ENCODE measurements around the gene ACVR1.
"Not testable (repeated sequence)": the region's sequence is repeated elsewhere in the genome, so short reads cannot be mapped to it uniquely, and the experiment has no call there.

Gene ACVR1

DNA sequence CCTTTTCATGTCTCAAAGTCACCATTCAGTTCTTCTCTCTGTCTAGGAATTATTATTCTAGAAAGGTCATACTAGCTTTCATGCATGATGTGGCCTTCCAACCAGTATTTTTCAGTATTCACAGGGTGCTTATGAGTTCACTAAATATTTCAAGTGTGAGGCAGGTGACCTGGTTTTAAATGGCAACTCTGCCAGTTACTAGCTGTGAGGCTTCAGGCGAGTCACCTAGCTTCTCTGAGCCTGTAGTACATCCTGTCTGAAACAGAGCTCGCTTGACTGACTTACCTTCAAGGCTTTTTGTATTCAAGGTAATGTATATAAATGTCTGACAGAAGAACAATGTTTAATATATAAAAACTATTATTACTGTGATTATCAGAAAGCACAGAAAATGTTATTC, 19.4 kb upstream of the ACVR1 start:
- TF ChIP-seq, protein P1, sequence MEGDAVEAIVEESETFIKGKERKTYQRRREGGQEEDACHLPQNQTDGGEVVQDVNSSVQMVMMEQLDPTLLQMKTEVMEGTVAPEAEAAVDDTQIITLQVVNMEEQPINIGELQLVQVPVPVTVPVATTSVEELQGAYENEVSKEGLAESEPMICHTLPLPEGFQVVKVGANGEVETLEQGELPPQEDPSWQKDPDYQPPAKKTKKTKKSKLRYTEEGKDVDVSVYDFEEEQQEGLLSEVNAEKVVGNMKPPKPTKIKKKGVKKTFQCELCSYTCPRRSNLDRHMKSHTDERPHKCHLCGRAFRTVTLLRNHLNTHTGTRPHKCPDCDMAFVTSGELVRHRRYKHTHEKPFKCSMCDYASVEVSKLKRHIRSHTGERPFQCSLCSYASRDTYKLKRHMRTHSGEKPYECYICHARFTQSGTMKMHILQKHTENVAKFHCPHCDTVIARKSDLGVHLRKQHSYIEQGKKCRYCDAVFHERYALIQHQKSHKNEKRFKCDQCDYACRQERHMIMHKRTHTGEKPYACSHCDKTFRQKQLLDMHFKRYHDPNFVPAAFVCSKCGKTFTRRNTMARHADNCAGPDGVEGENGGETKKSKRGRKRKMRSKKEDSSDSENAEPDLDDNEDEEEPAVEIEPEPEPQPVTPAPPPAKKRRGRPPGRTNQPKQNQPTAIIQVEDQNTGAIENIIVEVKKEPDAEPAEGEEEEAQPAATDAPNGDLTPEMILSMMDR (IDR thresholded peaks at IDR 0.05; ENCODE audit: borderline replicate concordance, insufficient read depth, low read depth, low read length) = no peak
- no peak overlapping the region for H3K4me3 ChIP-seq (ENCODE audit: low read depth, low read length)

DNA sequence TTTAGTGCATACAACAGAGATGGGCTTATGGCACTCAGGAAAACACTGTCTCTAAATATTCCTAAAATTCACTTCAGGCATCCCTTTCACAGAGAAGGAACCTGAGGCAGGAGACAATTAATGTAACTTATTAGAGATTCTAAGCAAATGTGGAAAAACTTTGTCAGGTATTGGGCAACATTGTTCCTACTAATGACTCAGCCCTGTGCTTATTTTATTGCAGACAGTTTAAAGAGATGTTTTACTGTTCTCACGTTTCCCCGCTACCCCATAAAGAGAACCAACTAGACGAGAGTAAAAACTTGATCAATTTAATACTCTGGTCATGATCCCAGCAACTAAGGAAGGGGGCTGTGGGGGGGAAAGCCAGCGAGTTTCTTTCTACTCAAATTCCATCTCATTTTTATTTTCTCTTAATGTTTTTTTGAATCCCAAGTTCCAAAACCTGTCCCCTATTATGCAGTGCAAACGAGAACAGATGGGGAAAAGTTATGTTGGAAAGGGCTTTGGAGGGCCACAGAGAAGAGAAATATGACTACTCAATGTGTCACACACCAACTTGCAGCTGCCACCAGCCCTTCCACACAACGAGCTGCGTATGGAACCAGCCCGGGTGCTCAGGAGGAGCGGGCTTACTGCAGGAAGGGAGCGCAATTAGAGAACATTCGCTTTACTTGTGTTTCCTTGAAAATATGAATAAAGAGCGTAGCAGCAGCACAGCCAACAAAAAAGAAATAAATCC, 18.7 kb upstream of the ACVR1 start:
- H3K4me3 ChIP-seq (ENCODE audit: low read depth, low read length) = no peak overlapping the region
- TF ChIP-seq, protein P1 (IDR thresholded peaks at IDR 0.05; ENCODE audit: borderline replicate concordance, insufficient read depth, low read depth, low read length) = no peak

GRCh38 chr2:157893611-157894010, 17.5 kb upstream of the ACVR1 start:
- no peak overlapping the region for H3K4me3 ChIP-seq (ENCODE audit: low read depth, low read length)
- TF ChIP-seq, protein P1 (IDR thresholded peaks at IDR 0.05; ENCODE audit: borderline replicate concordance, insufficient read depth, low read depth, low read length) = no peak

DNA sequence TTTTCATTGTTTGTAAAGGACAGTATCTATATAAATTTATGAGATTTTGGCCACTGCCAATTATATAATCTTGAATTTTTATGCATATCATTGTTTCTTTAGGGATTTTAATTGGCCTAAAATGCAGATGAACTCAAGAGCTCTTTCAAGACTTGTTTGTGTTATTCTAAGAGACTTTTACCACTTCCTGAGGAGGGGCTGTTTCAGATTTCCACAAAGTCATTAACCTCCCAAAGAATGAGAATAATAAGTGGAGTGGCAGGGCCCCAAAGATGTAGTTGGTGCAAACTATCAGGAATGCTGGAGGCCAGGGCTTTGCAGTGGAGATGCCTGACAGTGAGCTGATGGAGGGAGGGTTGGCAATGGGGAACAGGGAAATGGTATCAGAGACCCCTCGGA, 15.5 kb upstream of the ACVR1 start:
- no peak overlapping the region for H3K4me3 ChIP-seq (ENCODE audit: low read depth, low read length)

DNA sequence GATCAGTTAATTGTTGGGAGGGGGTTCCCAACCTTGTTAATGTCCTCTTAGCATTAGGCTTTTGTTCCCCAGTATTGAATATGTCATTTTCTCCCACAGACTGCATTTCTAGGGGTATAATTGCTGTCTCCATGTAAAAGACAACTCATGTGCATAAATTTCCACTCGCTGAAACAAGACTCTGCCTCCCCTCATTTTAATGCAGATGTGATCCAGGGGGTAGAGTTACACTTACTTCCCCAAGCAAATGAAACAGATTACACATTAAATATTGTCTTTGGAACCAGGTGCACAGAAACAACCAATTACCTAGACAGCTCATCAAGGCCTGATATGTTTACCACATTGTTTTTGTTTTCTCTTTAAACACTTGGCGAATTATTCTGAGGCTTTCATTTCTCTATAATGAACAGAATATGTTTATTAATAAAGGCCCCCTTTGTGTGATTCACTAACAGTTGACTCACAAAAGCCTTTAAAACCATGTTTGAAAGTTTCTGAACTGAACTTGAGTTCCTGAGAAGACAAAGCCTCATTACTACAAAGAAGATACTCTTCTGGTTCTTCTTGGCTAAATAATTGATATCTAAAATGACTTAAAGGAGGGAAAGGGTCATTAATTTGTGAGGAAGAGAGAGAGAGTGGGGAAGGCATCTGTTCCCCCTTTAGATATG, 15.0 kb upstream of the ACVR1 start:
- H3K4me3 ChIP-seq (ENCODE audit: low read depth, low read length) = no peak overlapping the region
- TF ChIP-seq, protein P1 (IDR thresholded peaks at IDR 0.05; ENCODE audit: borderline replicate concordance, insufficient read depth, low read depth, low read length) = no peak

More for the DNA sequence above, 15.5 kb upstream of the ACVR1 start:
- TF ChIP-seq, protein P1 (IDR thresholded peaks at IDR 0.05; ENCODE audit: borderline replicate concordance, insufficient read depth, low read depth, low read length) = no peak

DNA sequence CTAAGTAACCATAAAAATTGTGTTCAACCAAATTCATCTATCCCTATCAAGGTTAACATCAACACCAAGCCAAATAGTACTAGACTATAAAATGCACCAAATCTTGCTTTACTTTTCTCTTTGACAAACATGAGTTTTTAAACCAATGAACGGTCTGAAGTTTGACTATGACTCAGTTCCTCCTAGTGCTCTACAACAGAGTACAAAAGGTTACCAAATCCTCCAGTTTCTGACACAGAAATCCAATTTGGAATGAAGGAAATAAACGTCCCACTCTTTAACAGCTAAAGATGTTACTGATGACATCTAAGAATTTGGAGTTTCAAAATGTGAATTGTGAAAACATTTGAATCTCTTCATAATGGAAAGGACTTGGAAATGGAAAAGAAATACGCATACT, 11.8 kb upstream of the ACVR1 start:
- TF ChIP-seq, protein P1 (IDR thresholded peaks at IDR 0.05; ENCODE audit: borderline replicate concordance, insufficient read depth, low read depth, low read length) = no peak
- H3K4me3 ChIP-seq (ENCODE audit: low read depth, low read length) = no peak overlapping the region

DNA sequence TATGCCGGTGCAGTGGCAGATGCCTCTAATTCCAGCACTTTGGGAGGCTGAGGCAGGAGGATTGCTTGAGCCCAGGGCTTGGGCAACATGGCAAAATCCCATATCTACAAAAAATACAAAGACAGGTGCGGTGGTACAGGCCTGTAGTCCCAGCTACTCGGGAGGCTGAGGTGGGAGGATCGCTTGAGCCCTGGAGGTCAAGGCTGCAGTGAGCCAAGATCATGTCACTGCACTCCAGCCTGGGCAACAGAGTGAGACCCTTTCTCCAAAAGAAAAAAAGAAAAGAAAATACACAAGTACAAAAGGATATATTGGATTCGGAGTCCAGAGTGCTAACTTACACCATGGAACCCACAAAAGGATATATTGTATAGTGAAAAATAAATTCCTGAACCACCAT, 8.4 kb upstream of the ACVR1 start:
- H3K4me3 ChIP-seq (ENCODE audit: low read depth, low read length) = not testable (repeated sequence)

Data from GM12875 (cell line).